Right lobe of liver (tissue), 6 donors: ENCODE measurements around the gene FBXL5. TPM values are rescaled to one million over a fixed set of nuclear protein-coding genes. Genes with fewer than 3 reads are reported as not detected.

Experiments
- ATAC-seq, 4 donors: fragments of 200-7000 bp; cut with Tn5 transposase; one replicate each; pipeline ENCODE4 v1.9.1; 2020; ENCODE audit warnings: mild to moderate bottlenecking in 4 of 4, moderate library complexity in 4 of 4
- DNase-seq, 3 donors: peaks; one replicate each; pipeline ENCODE4 v3.0.0-alpha.2; 2020
- H3K27ac ChIP-seq, 3 donors: fragments of 200-600 bp; one replicate each; pipeline ENCODE4 v1.8.0; 2022
- H3K27me3 ChIP-seq, 2 donors: fragments of 200-600 bp; one replicate each; pipeline ENCODE4 v1.8.0; 2022
- H3K36me3 ChIP-seq, 4 donors: fragments of 200-600 bp; sonication (generic) in 1 of 4; one replicate each; pipeline versions ENCODE4 v1.5.1 to v1.8.0; 2017 to 2022; ENCODE audit warnings: control low read depth in 1 of 4
- H3K4me1 ChIP-seq, 4 donors: fragments of 200-600 bp; sonication (generic) in 1 of 4; one replicate each; pipeline versions ENCODE4 v1.5.1 to v1.8.0; 2017 to 2022; ENCODE audit warnings: control low read depth in 1 of 4
- H3K4me3 ChIP-seq, 3 donors: fragments of 200-600 bp; one replicate each; pipeline ENCODE4 v1.8.0; 2022
- H3K9me3 ChIP-seq, 4 donors: fragments of 200-600 bp; sonication (generic) in 1 of 4; one replicate each; pipeline versions ENCODE4 v1.5.1 to v1.8.0; 2017 to 2022; ENCODE audit warnings: control low read depth in 1 of 4
- POLR2A ChIP-seq: fragments of 450-650 bp; IDR thresholded peaks from one replicate; pipeline ENCODE4 v1.6.1; 2017; ENCODE audit warnings: antibody characterized with exemption, mild to moderate bottlenecking
- WGBS: methylation state at CpG from one replicate; pipeline ENCODE4 v1.1.6; 2018; ENCODE audit warnings: low coverage, low lambda C conversion rate; ENCODE audit not compliant: insufficient coverage; ENCODE audit errors: missing lambda C conversion rate; 5-methylcytosine and 5-hydroxymethylcytosine counted together
- intact Hi-C, 2 donors: fragments of 100-400 bp; cut with DNase I; formaldehyde crosslinking; loops; one replicate each; pipeline versions ENCODE4 v1.11.2 to v1.14.1; 2022
- total RNA-seq, 6 experiments: library from RNA; depleted of rRNA in 2 of 6; stranded (reverse); fragments of >200 nt in 2 of 6; fragmentation: NEBNext Ultra II Directional in 3 of 6; extraction: Animal tissue kit (Norgen Biotek cat#: 25700) in 3 of 6; gene quantifications; one replicate each; pipeline versions ENCODE4 v1.1.0 to v1.2.4, GENCODE V29; 2016 to 2023
- TF ChIP-seq, protein P1 (sequence below), 4 donors: fragments of 200-600 bp in 3 of 4; fragments of 450-650 bp in 1 of 4; IDR thresholded peaks; one replicate each; pipeline versions ENCODE4 v1.5.1 to v1.8.0; 2016 to 2022; ENCODE audit warnings: antibody characterized with exemption in 4 of 4, mild to moderate bottlenecking in 2 of 4
- donor health status: DM: no; HTN: yes; CAD: no.
- donor health status: DM: no; HTN: no; CAD: no.
- donor health status: DM: no; HTN: no; CAD: no.
- donor health status: DM: no; HTN: yes; CAD: no.
- donor health status: DM: no; HTN: yes; CAD: no.

The FBXL5 gene
- total RNA-seq, 6 experiments from 2014 or later, result 38.3 to 59.5 (median 46.8) TPM

GRCh38 chr4:15652191-15652590 is 3.0 kb downstream of the FBXL5 start:
- ATAC-seq, result no peak
- H3K9me3 ChIP-seq, result no peaks in the 10 kb centered on the region
- intact Hi-C loops, result loop anchor here in 1 of 2 donors (5.0 kb wide), 1 partner anchor 175 kb away; no protein-coding TSS in a partner anchor
- H3K27ac ChIP-seq, result peak overlapping the region in 2 of 3 donors; percentile 84 to 99
- DNase-seq, result no peak
- 64% methylated on average over 1 of the region's 1 CpG for WGBS
- peaks cover 0 to 51% (median 19%) of the 10 kb centered on the region in 4 donors for H3K4me1 ChIP-seq
- H3K4me3 ChIP-seq, result no peak overlapping the region
- no peak for TF ChIP-seq POLR2A
- TF ChIP-seq, protein P1, sequence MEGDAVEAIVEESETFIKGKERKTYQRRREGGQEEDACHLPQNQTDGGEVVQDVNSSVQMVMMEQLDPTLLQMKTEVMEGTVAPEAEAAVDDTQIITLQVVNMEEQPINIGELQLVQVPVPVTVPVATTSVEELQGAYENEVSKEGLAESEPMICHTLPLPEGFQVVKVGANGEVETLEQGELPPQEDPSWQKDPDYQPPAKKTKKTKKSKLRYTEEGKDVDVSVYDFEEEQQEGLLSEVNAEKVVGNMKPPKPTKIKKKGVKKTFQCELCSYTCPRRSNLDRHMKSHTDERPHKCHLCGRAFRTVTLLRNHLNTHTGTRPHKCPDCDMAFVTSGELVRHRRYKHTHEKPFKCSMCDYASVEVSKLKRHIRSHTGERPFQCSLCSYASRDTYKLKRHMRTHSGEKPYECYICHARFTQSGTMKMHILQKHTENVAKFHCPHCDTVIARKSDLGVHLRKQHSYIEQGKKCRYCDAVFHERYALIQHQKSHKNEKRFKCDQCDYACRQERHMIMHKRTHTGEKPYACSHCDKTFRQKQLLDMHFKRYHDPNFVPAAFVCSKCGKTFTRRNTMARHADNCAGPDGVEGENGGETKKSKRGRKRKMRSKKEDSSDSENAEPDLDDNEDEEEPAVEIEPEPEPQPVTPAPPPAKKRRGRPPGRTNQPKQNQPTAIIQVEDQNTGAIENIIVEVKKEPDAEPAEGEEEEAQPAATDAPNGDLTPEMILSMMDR (IDR thresholded peaks at IDR 0.05), result no peak
- H3K27me3 ChIP-seq, result no peaks in the 10 kb centered on the region
- no peaks in the 10 kb centered on the region for H3K36me3 ChIP-seq

GRCh38 chr4:15651676-15652075 is 3.5 kb downstream of the FBXL5 start:
- no peak for ATAC-seq
- Histone ChIP-seq H3K9me3 (no peaks in the 10 kb centered on the region), H3K4me3 (no peak overlapping the region), H3K27ac (peak overlapping the region in 2 of 3 donors; percentile 84 to 99), H3K27me3 (no peaks in the 10 kb centered on the region), H3K36me3 (no peaks in the 10 kb centered on the region), H3K4me1 (peaks cover 0 to 51% (median 19%) of the 10 kb centered on the region in 4 donors)
- DNase-seq, result no peak
- TF ChIP-seq, protein P1 (IDR thresholded peaks at IDR 0.05), result no peak
- no peak for TF ChIP-seq POLR2A
- intact Hi-C loops, result loop anchor here in 1 of 2 donors (5.0 kb wide), 1 partner anchor 174 kb away; no protein-coding TSS in a partner anchor
- 21% methylated on average over 2 of the region's 2 CpGs for WGBS

DNA sequence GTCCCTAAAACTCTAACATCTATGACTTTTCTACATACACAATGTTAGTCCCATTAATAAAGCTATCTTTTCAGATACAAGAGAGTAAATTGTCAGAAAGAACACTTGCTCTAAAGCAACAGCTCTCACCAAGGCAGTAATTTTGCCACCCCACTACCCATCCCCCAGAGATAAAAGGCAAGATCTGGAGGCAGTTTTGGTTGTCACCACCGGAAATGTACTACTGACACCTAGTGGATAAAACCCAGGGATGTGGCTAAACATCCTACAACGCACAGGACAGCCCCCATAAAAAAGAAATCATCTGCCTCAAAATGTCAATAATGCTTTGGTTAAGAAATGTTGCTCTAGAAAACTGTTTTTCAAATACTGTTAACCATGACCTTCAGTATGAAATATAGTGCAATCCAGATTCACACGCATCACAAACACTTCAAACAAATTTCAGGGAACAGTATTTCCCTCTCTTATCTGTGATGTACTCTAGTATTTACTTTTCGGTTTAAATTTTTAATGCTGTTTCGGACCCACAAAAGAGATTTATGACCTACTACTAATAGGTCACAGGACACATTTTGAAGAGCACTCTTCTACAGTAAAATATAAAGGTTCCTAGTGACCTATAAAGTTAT is 5.1 kb downstream of the FBXL5 start:
- no peak for TF ChIP-seq POLR2A
- TF ChIP-seq, protein P1 (IDR thresholded peaks at IDR 0.05), result peak; percentile 68 to 77 (median 74)
- WGBS, result 9% methylated on average over 5 of the region's 5 CpGs
- H3K4me3 ChIP-seq, result no peak overlapping the region
- H3K36me3 ChIP-seq, result no peaks in the 10 kb centered on the region
- H3K4me1 ChIP-seq, result peaks cover 0 to 56% (median 19%) of the 10 kb centered on the region in 4 donors
- DNase-seq, result no peak
- H3K27ac ChIP-seq, result no peak overlapping the region
- peak; percentile 71 to 83 (median 78) for ATAC-seq
- intact Hi-C loops, result loop anchor here in 1 of 2 donors (5.0 kb wide), 1 partner anchor 173 kb away; no protein-coding TSS in a partner anchor
- no peaks in the 10 kb centered on the region for H3K9me3 ChIP-seq
- no peaks in the 10 kb centered on the region for H3K27me3 ChIP-seq

GRCh38 chr4:15648600-15648999 is 6.6 kb downstream of the FBXL5 start:
- WGBS, result 31% methylated on average over 2 of the region's 2 CpGs
- intact Hi-C loops, result no loop called here
- Histone ChIP-seq H3K36me3 (no peaks in the 10 kb centered on the region), H3K9me3 (no peaks in the 10 kb centered on the region), H3K4me3 (no peak overlapping the region), H3K4me1 (peaks cover 0 to 55% (median 17%) of the 10 kb centered on the region in 4 donors), H3K27me3 (no peaks in the 10 kb centered on the region), H3K27ac (no peak overlapping the region)
- ATAC-seq (no peak), DNase-seq (no peak)
- TF ChIP-seq, protein P1 (IDR thresholded peaks at IDR 0.05), result no peak
- TF ChIP-seq POLR2A, result no peak
